Measurements from ENCODE around the gene STX7.

The STX7 gene

DNA sequence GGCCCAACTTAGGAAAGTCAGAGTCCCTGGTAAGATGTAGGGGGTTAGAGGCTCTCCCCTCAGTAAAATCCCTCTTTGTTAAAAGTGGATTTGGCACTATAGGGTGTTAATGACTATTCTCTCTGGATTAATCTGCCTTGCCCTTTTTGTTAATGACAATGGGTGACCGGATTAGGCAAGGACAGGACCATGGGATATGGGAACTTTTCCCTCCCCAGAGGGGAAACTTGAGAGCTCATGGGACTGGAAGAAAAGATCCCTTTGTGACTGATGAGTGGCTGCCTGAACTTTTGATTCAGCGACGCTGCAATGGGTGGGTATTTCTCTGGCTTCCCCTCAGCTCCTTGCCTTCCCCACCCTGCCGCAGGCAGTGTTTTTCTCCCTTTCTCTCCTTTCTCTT lies 12.9 kb upstream of the STX7 start:
- no peak for ATAC-seq

DNA sequence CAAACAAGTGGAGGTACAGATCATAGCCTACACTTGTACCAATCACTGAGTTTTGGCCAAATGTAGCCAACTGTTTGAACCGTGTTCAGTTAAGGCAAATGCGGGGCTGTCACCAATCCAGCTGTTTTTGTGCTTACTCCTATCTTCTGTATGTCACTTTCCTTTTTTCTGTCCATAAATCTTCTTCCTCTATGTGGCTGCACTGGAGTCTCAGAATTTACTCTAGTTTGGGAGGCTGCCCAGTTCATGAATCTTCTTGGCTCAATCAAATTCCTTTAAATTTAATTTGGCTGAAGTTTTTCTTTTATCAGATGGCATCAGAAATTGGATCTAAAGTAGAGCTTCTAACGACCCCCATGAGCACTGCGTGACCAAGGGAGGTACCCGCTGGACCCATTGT lies 11.7 kb upstream of the STX7 start:
- TF ChIP-seq, protein P1, sequence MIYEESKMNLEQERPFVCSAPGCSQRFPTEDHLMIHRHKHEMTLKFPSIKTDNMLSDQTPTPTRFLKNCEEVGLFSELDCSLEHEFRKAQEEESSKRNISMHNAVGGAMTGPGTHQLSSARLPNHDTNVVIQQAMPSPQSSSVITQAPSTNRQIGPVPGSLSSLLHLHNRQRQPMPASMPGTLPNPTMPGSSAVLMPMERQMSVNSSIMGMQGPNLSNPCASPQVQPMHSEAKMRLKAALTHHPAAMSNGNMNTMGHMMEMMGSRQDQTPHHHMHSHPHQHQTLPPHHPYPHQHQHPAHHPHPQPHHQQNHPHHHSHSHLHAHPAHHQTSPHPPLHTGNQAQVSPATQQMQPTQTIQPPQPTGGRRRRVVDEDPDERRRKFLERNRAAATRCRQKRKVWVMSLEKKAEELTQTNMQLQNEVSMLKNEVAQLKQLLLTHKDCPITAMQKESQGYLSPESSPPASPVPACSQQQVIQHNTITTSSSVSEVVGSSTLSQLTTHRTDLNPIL (CRISPR knock-in tag; IDR thresholded peaks at IDR 0.05; ENCODE audit: low read depth), result no peak
- TF ChIP-seq, protein P2, sequence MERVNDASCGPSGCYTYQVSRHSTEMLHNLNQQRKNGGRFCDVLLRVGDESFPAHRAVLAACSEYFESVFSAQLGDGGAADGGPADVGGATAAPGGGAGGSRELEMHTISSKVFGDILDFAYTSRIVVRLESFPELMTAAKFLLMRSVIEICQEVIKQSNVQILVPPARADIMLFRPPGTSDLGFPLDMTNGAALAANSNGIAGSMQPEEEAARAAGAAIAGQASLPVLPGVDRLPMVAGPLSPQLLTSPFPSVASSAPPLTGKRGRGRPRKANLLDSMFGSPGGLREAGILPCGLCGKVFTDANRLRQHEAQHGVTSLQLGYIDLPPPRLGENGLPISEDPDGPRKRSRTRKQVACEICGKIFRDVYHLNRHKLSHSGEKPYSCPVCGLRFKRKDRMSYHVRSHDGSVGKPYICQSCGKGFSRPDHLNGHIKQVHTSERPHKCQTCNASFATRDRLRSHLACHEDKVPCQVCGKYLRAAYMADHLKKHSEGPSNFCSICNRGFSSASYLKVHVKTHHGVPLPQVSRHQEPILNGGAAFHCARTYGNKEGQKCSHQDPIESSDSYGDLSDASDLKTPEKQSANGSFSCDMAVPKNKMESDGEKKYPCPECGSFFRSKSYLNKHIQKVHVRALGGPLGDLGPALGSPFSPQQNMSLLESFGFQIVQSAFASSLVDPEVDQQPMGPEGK (CRISPR knock-in tag; IDR thresholded peaks at IDR 0.05; ENCODE audit: borderline replicate concordance), result no peak
- no peak for ATAC-seq

More for the DNA sequence above, 12.9 kb upstream of the STX7 start:
- TF ChIP-seq GLIS3 (CRISPR knock-in tag; IDR thresholded peaks at IDR 0.05) (no peak), ZFP3 (CRISPR knock-in tag; IDR thresholded peaks at IDR 0.05) (no peak), PPARA (CRISPR knock-in tag; IDR thresholded peaks at IDR 0.05; ENCODE audit: borderline replicate concordance) (no peak), ZFP30 (CRISPR knock-in tag; IDR thresholded peaks at IDR 0.05) (no peak)
- TF ChIP-seq, protein P1 (CRISPR knock-in tag; IDR thresholded peaks at IDR 0.05; ENCODE audit: low read depth), result no peak
- TF ChIP-seq, protein P3, sequence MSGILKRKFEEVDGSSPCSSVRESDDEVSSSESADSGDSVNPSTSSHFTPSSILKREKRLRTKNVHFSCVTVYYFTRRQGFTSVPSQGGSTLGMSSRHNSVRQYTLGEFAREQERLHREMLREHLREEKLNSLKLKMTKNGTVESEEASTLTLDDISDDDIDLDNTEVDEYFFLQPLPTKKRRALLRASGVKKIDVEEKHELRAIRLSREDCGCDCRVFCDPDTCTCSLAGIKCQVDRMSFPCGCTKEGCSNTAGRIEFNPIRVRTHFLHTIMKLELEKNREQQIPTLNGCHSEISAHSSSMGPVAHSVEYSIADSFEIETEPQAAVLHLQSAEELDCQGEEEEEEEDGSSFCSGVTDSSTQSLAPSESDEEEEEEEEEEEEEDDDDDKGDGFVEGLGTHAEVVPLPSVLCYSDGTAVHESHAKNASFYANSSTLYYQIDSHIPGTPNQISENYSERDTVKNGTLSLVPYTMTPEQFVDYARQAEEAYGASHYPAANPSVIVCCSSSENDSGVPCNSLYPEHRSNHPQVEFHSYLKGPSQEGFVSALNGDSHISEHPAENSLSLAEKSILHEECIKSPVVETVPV (CRISPR knock-in tag; IDR thresholded peaks at IDR 0.05), result no peak

DNA sequence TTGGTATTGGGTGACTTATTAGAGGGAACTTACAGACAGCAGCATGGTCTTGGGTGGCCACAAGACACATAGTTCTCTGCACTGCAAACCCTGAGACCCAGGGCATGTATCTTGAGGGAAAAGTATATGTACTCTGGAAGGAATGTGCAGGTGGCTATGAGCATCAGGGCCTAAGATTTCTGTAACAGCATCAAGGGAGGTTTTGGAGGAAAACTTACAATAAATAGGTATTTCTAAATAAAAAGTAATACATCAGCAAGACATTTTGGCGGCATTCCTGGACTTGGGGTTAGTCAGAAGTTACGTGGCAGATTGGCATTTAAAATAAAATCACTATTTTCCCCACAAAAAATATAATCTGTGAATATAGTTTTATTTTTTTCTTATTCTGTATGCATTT lies 8.0 kb upstream of the STX7 start:
- TF ChIP-seq, protein P4, sequence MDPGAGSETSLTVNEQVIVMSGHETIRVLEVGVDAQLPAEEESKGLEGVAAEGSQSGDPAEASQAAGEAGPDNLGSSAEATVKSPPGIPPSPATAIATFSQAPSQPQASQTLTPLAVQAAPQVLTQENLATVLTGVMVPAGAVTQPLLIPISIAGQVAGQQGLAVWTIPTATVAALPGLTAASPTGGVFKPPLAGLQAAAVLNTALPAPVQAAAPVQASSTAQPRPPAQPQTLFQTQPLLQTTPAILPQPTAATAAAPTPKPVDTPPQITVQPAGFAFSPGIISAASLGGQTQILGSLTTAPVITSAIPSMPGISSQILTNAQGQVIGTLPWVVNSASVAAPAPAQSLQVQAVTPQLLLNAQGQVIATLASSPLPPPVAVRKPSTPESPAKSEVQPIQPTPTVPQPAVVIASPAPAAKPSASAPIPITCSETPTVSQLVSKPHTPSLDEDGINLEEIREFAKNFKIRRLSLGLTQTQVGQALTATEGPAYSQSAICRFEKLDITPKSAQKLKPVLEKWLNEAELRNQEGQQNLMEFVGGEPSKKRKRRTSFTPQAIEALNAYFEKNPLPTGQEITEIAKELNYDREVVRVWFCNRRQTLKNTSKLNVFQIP (CRISPR knock-in tag; IDR thresholded peaks at IDR 0.05; ENCODE audit: borderline replicate concordance, low read depth), result no peak
- TF ChIP-seq BACH2 (CRISPR knock-in tag; IDR thresholded peaks at IDR 0.05; ENCODE audit: borderline replicate concordance) (no peak), ZC3H10 (CRISPR knock-in tag; IDR thresholded peaks at IDR 0.05) (no peak), ZFP3 (CRISPR knock-in tag; IDR thresholded peaks at IDR 0.05) (no peak), TCF4 (CRISPR knock-in tag; IDR thresholded peaks at IDR 0.05; ENCODE audit: borderline replicate concordance) (no peak), ARNTL (CRISPR knock-in tag; IDR thresholded peaks at IDR 0.05; ENCODE audit: borderline replicate concordance, low read depth) (no peak), ZFP30 (CRISPR knock-in tag; IDR thresholded peaks at IDR 0.05) (no peak), GLIS3 (CRISPR knock-in tag; IDR thresholded peaks at IDR 0.05) (no peak), OSR1 (CRISPR knock-in tag; IDR thresholded peaks at IDR 0.05) (no peak), SNAI2 (CRISPR knock-in tag; IDR thresholded peaks at IDR 0.05) (no peak), ESRRG (CRISPR knock-in tag; IDR thresholded peaks at IDR 0.05) (no peak), PPARA (CRISPR knock-in tag; IDR thresholded peaks at IDR 0.05; ENCODE audit: borderline replicate concordance) (no peak), CSDC2 (CRISPR knock-in tag; IDR thresholded peaks at IDR 0.05) (no peak), ZNF70 (CRISPR knock-in tag; IDR thresholded peaks at IDR 0.05) (no peak)

DNA sequence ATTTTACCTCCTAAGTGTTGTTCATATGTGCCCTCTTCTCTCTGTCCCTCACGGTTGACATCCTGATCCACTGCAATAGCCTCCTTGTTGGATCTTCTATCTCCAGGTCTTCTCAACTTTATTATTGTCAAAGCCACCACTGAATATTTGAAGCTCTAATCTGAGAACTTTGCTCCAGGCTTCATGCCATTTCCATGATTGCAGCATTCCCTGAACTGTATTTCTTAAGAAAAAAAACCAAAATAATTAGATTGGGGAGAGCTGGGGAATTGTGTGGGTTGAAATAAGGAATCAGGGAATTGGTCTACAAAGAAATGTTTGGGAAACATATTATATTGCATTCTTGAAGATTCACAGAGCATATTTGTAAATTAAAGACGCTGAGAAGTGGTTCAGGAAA lies 2.5 kb upstream of the STX7 start:
- no peak for TF ChIP-seq ZFP30 (CRISPR knock-in tag; IDR thresholded peaks at IDR 0.05)
- no peak for TF ChIP-seq ESRRG (CRISPR knock-in tag; IDR thresholded peaks at IDR 0.05)
- no peak for TF ChIP-seq GLIS3 (CRISPR knock-in tag; IDR thresholded peaks at IDR 0.05)
- TF ChIP-seq, protein P5, sequence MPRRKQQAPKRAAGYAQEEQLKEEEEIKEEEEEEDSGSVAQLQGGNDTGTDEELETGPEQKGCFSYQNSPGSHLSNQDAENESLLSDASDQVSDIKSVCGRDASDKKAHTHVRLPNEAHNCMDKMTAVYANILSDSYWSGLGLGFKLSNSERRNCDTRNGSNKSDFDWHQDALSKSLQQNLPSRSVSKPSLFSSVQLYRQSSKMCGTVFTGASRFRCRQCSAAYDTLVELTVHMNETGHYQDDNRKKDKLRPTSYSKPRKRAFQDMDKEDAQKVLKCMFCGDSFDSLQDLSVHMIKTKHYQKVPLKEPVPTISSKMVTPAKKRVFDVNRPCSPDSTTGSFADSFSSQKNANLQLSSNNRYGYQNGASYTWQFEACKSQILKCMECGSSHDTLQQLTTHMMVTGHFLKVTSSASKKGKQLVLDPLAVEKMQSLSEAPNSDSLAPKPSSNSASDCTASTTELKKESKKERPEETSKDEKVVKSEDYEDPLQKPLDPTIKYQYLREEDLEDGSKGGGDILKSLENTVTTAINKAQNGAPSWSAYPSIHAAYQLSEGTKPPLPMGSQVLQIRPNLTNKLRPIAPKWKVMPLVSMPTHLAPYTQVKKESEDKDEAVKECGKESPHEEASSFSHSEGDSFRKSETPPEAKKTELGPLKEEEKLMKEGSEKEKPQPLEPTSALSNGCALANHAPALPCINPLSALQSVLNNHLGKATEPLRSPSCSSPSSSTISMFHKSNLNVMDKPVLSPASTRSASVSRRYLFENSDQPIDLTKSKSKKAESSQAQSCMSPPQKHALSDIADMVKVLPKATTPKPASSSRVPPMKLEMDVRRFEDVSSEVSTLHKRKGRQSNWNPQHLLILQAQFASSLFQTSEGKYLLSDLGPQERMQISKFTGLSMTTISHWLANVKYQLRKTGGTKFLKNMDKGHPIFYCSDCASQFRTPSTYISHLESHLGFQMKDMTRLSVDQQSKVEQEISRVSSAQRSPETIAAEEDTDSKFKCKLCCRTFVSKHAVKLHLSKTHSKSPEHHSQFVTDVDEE (CRISPR knock-in tag; IDR thresholded peaks at IDR 0.05), result no peak
- TF ChIP-seq BACH2 (CRISPR knock-in tag; IDR thresholded peaks at IDR 0.05; ENCODE audit: borderline replicate concordance), result no peak
- no peak for TF ChIP-seq TCF4 (CRISPR knock-in tag; IDR thresholded peaks at IDR 0.05; ENCODE audit: borderline replicate concordance)
- TF ChIP-seq PPARA (CRISPR knock-in tag; IDR thresholded peaks at IDR 0.05; ENCODE audit: borderline replicate concordance), result no peak
- no peak for ATAC-seq

More for the DNA sequence above, 8.0 kb upstream of the STX7 start:
- ATAC-seq, result no peak

Data from SK-N-SH treated with all-trans-retinoic acid at 6 μM for 48 hours (cell line).